Measurements from ENCODE around the gene CD80.

The CD80 gene

DNA sequence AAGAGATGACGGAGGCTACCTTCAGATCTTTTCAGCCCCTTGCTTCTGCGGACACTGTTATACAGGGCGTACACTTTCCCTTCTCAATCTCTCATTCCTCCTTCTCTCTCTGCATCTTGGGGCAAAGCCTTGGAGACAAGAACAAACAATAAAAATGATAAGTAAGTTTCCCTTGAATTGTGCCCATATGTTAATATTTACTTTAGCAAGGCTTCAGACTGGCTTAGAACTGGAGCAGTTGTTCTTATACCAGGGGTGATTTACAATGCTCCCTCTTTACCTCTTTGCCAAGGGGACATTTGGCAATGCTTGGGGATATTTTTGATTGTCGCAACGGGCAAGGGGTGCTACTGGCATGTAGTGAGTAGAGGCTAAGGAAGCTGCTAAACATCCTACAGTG, 31.7 kb downstream of the CD80 start:
- Histone ChIP-seq H3K36me3 (ENCODE audit: insufficient read depth, low read length) (peaks cover 3% of the 10 kb centered on the region; the same call in 1 of the 2 replicates), H2AFZ (ENCODE audit: low read length, unreplicated experiment) (no peak overlapping the region), H3K27ac (ENCODE audit: low read depth, low read length) (no peak overlapping the region), H3K27me3 (ENCODE audit: insufficient read depth, low read length) (no peaks in the 10 kb centered on the region), H3K4me3 (ENCODE audit: low read depth, low read length) (no peak overlapping the region), H3K4me1 (ENCODE audit: control insufficient read depth, insufficient read depth, low read length, unreplicated experiment) (no peaks in the 10 kb centered on the region), H3K79me2 (ENCODE audit: control insufficient read depth, insufficient read depth, low read length, unreplicated experiment) (no peaks in the 10 kb centered on the region)

DNA sequence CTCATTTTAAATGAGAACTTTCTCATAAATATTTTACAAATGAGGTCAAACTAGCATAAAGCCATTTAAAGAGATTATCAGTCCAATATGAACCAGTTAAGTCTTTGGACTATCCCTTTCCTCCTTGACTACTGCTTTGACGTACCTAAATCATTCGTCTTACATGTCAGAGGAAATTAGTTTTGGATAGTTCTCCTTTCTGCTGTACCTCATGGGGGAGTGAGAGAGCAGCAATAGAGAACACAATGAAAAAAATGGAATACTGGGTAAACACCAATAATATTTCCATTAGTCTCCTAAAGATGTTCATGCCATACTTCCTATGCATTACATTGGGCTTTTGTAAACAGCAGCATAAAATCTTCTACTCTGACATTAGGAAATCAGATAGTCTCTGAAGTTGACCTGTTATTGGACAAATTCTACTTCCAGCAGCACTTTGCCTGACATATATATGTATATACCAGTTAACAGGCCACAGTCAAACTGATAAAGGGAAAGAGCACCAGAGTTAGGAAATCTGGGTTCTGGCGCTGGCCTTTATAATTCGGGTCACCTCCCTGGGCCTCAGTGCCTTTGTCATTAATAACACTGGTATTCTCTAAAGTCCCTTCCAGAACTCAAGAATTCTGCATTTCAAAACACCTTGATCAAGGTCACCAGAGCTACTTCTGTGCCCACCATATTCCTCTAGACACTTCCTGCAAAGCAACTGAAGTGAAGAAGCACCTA, 34.3 kb downstream of the CD80 start:
- H2AFZ ChIP-seq (ENCODE audit: low read length, unreplicated experiment) = no peak overlapping the region
- no peak overlapping the region for H3K4me3 ChIP-seq (ENCODE audit: low read depth, low read length)
- no peaks in the 10 kb centered on the region for H3K27me3 ChIP-seq (ENCODE audit: insufficient read depth, low read length)
- peaks cover 13% of the 10 kb centered on the region for H3K36me3 ChIP-seq (ENCODE audit: insufficient read depth, low read length)
- no peaks in the 10 kb centered on the region for H3K79me2 ChIP-seq (ENCODE audit: control insufficient read depth, insufficient read depth, low read length, unreplicated experiment)
- H3K4me1 ChIP-seq (ENCODE audit: control insufficient read depth, insufficient read depth, low read length, unreplicated experiment) = no peaks in the 10 kb centered on the region
- no peak overlapping the region for H3K27ac ChIP-seq (ENCODE audit: low read depth, low read length)

DNA sequence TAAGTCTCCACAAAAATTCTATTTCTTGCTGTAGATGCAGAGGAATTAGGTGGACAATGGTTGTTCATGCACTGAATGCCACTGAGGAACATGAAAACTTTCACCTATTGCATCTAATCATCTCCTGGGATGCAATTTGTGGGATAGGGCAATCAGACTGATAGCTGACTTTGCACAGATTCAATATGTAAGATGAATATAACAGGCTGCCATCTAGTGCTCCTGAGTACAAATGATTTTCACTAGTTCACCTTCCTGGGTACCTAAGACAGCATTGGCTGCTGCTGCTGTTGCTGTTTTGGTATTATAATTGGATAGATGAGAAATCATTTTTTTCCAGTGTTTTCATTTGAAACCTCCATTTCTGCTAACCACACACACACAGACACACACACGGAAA, 41.4 kb downstream of the CD80 start:
- Histone ChIP-seq H3K27ac (ENCODE audit: low read depth, low read length) (no peak overlapping the region), H3K4me3 (ENCODE audit: low read depth, low read length) (no peak overlapping the region), H3K79me2 (ENCODE audit: control insufficient read depth, insufficient read depth, low read length, unreplicated experiment) (no peaks in the 10 kb centered on the region), H2AFZ (ENCODE audit: low read length, unreplicated experiment) (no peak overlapping the region), H3K27me3 (ENCODE audit: insufficient read depth, low read length) (no peaks in the 10 kb centered on the region), H3K4me1 (ENCODE audit: control insufficient read depth, insufficient read depth, low read length, unreplicated experiment) (no peaks in the 10 kb centered on the region), H3K36me3 (ENCODE audit: insufficient read depth, low read length) (peaks cover 61% of the 10 kb centered on the region)

DNA sequence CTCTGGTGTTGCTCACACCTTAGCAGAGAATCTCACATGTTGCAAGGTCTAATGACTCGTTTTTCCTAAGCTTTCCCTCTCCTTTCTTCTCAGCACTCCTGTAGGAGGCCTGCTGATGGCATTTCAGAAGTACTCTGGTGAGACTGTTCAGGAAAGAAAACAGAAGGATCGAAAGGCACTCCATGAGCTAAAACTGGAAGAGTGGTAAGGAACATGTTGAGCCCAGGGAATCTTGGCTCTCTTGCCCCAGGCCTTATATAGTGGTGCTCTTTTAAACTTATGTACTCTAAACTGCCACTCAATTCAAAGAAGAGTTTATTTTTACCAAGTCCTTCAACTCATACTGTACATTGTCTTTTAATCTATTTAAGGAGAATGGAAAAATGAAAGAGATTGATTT, 42.3 kb downstream of the CD80 start:
- no peak overlapping the region for H2AFZ ChIP-seq (ENCODE audit: low read length, unreplicated experiment)
- H3K27ac ChIP-seq (ENCODE audit: low read depth, low read length) = no peak overlapping the region
- H3K4me1 ChIP-seq (ENCODE audit: control insufficient read depth, insufficient read depth, low read length, unreplicated experiment) = no peaks in the 10 kb centered on the region
- H3K79me2 ChIP-seq (ENCODE audit: control insufficient read depth, insufficient read depth, low read length, unreplicated experiment) = no peaks in the 10 kb centered on the region
- peaks cover 65% of the 10 kb centered on the region for H3K36me3 ChIP-seq (ENCODE audit: insufficient read depth, low read length)
- no peaks in the 10 kb centered on the region for H3K27me3 ChIP-seq (ENCODE audit: insufficient read depth, low read length)
- no peak overlapping the region for H3K4me3 ChIP-seq (ENCODE audit: low read depth, low read length)

DNA sequence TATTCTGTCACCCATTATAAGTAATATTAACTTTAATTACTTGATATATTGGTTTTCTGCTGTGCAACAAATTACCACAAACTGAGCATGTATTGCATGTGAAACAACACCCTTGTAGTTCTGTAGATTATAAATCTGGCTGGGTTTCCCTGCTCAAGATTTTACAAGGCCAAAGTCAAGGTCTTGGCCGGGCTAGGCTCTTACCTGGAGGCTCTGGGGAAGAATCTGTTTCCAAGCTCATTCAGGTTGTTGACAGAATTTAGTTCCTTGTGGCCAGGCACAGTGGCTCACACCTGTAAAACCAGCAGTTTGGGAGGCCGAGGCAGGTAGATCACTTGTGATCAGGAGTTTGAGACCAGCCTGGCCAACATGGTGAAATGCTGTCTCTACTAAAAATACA, 44.8 kb downstream of the CD80 start:
- no peaks in the 10 kb centered on the region for H3K27me3 ChIP-seq (ENCODE audit: insufficient read depth, low read length)
- peaks cover 50% of the 10 kb centered on the region for H3K36me3 ChIP-seq (ENCODE audit: insufficient read depth, low read length)

DNA sequence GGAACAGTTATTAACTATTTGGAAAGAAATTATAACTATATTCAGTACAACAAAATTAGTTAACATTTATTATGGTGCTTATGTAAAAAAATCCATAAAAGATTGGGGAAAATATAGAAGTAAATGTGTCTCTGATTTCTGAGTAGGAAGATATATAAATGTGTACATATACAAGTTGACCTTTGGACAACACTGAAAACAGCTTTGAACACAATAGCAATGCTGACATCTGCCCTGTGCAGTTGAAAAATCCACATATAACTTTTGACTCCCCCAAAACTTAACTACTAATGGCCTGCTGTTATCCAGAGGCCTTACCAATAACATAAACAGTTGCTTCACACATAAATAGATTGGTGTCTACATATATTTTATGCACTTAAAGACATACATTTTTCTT, 48.7 kb downstream of the CD80 start:
- H3K36me3 ChIP-seq (ENCODE audit: insufficient read depth, low read length) = peaks cover 26% of the 10 kb centered on the region
- no peak overlapping the region for H3K27ac ChIP-seq (ENCODE audit: low read depth, low read length)

More for the DNA sequence above, 44.8 kb downstream of the CD80 start:
- no peaks in the 10 kb centered on the region for H3K4me1 ChIP-seq (ENCODE audit: control insufficient read depth, insufficient read depth, low read length, unreplicated experiment)
- no peaks in the 10 kb centered on the region for H3K79me2 ChIP-seq (ENCODE audit: control insufficient read depth, insufficient read depth, low read length, unreplicated experiment)
- H2AFZ ChIP-seq (ENCODE audit: low read length, unreplicated experiment) = no peak overlapping the region
- no peak overlapping the region for H3K4me3 ChIP-seq (ENCODE audit: low read depth, low read length)
- no peak overlapping the region for H3K27ac ChIP-seq (ENCODE audit: low read depth, low read length)

DNA sequence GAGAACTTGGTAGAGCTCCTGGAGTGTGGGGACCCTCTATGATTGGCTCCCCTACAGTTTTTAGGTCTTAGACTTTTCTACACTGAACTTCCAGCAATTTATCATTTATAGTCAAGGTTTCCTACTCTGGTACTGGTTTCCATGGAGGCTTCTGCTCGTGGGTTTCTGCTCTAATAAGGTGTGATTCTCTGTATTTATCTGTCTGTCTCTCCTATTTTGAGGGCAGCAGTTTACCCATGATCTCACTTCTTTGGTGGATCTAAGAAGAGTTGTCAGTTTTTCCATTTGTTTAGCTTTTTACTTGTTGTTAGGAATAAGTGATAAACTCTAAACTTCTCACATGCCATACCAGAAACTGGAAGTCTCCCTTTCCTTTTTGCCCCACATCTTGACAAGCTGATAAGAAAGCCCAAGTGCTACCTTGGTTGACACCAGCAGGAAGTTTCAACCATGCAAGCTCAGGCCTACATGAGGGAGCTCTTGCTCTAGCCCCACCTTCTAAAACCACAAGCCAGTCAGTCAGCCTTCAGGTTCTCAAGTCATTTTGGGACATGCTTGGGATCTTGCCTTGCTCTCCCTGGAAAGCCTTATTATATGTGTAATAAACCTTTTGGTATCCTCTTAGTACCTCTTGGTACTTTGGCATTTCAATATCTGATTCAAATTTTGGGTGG, 51.1 kb downstream of the CD80 start:
- Histone ChIP-seq H3K27ac (ENCODE audit: low read depth, low read length) (no peak overlapping the region), H3K4me3 (ENCODE audit: low read depth, low read length) (no peak overlapping the region), H3K27me3 (ENCODE audit: insufficient read depth, low read length) (no peaks in the 10 kb centered on the region), H3K4me1 (ENCODE audit: control insufficient read depth, insufficient read depth, low read length, unreplicated experiment) (peaks cover 3% of the 10 kb centered on the region), H2AFZ (ENCODE audit: low read length, unreplicated experiment) (no peak overlapping the region), H3K79me2 (ENCODE audit: control insufficient read depth, insufficient read depth, low read length, unreplicated experiment) (peaks cover 7% of the 10 kb centered on the region), H3K36me3 (ENCODE audit: insufficient read depth, low read length) (peaks cover 17% of the 10 kb centered on the region; the same call in 1 of the 2 replicates)

More for the DNA sequence above, 48.7 kb downstream of the CD80 start:
- no peak overlapping the region for H2AFZ ChIP-seq (ENCODE audit: low read length, unreplicated experiment)
- H3K4me3 ChIP-seq (ENCODE audit: low read depth, low read length) = no peak overlapping the region
- H3K4me1 ChIP-seq (ENCODE audit: control insufficient read depth, insufficient read depth, low read length, unreplicated experiment) = peaks cover 3% of the 10 kb centered on the region
- no peaks in the 10 kb centered on the region for H3K27me3 ChIP-seq (ENCODE audit: insufficient read depth, low read length)
- peaks cover 7% of the 10 kb centered on the region for H3K79me2 ChIP-seq (ENCODE audit: control insufficient read depth, insufficient read depth, low read length, unreplicated experiment)

DNA sequence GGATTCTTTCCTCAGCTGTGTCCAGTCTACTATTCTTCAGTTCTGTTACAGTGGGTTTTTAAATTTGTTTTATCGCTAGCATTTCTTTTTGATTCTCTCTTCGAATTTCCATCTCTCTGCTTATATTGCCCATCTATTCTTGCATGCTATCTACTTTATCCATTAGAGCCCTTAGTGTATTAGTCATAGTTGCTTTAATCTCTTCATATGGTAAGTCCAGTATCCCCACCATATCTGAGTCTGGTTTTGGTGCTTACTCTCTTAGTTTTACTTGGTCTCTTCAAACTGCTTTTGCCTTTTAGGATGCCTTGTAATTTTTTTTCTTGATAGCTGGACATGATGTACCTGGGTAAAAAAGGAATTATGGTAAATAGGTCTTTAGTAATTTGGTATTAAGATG, 52.0 kb downstream of the CD80 start:
- H2AFZ ChIP-seq (ENCODE audit: low read length, unreplicated experiment) = no peak overlapping the region
- peaks cover 7% of the 10 kb centered on the region for H3K79me2 ChIP-seq (ENCODE audit: control insufficient read depth, insufficient read depth, low read length, unreplicated experiment)
- peaks cover 3% of the 10 kb centered on the region for H3K4me1 ChIP-seq (ENCODE audit: control insufficient read depth, insufficient read depth, low read length, unreplicated experiment)
- H3K27me3 ChIP-seq (ENCODE audit: insufficient read depth, low read length) = no peaks in the 10 kb centered on the region
- peak overlapping the region; percentile 72; the same call in 1 of the 2 replicates for H3K4me3 ChIP-seq (ENCODE audit: low read depth, low read length)
- H3K27ac ChIP-seq (ENCODE audit: low read depth, low read length) = no peak overlapping the region
- peaks cover 11% of the 10 kb centered on the region; the same call in 1 of the 2 replicates for H3K36me3 ChIP-seq (ENCODE audit: insufficient read depth, low read length)

DNA sequence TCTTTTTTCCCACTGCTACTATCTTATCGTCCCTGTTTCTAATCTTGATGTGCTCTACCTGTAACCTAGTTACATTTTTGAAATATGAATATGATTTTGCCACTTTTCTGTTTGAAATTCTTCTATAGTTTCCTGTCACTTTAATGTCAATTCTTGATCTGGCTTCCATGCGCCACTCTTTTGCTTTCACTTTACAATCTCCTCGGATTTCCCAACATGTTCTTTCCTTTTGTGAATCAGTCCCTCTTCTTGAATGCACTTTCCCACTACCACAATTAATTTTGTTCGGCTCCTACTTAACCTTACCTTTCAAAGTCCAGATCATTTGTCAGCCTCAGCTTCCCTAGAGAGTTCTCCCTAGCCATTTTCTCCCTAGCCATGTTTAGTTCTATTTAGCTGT, 52.8 kb downstream of the CD80 start:
- no peaks in the 10 kb centered on the region for H3K27me3 ChIP-seq (ENCODE audit: insufficient read depth, low read length)
- H3K27ac ChIP-seq (ENCODE audit: low read depth, low read length) = peak overlapping the region; percentile 20; the same call in 1 of the 2 replicates
- peak overlapping the region; percentile 72 for H3K4me3 ChIP-seq (ENCODE audit: low read depth, low read length)
- H2AFZ ChIP-seq (ENCODE audit: low read length, unreplicated experiment) = no peak overlapping the region
- H3K79me2 ChIP-seq (ENCODE audit: control insufficient read depth, insufficient read depth, low read length, unreplicated experiment) = peaks cover 9% of the 10 kb centered on the region
- peaks cover 3% of the 10 kb centered on the region for H3K4me1 ChIP-seq (ENCODE audit: control insufficient read depth, insufficient read depth, low read length, unreplicated experiment)
- peaks cover 14% of the 10 kb centered on the region; the same call in 1 of the 2 replicates for H3K36me3 ChIP-seq (ENCODE audit: insufficient read depth, low read length)

DNA sequence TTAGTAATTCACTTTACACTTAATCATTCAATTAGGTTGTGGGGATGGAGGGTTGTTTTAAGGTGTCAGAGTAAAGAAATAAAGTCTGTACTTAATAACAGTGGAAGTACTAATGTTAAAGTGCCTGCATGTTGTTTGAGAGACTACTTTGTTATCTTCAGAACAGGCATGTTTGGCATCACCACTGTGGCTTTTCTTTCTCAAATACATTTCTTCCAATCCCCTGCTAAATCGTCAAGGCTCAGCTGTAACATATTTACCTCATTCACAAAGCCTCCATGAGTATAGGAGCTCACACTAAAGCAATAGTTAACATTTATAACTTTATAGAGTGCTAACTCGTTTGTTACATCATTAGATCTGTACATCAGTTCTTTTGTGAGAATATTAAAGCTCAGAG, 58.5 kb downstream of the CD80 start:
- Histone ChIP-seq H3K4me3 (ENCODE audit: low read depth, low read length) (peak overlapping the region; percentile 96), H3K79me2 (ENCODE audit: control insufficient read depth, insufficient read depth, low read length, unreplicated experiment) (peaks cover 35% of the 10 kb centered on the region)

DNA sequence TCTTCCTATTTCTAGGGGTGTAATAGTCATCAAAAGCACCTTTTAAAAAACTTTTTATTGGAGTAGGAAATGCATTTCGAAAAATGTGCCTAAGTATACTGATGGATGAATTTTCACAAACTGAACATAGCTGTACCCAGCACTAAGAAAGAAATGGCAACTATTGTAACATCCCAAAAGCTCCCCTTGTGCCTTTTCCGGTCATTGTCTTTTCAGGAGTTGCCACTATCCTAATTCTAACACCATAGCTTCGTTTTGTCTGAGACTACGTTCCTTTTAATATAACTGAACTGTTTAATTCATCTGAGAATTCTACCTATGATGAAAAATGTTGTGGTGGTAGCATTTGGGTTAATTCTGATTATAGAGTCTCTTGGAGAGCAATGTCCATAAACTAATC, 59.1 kb downstream of the CD80 start:
- peaks cover 28% of the 10 kb centered on the region for H3K4me1 ChIP-seq (ENCODE audit: control insufficient read depth, insufficient read depth, low read length, unreplicated experiment)
- peaks cover 35% of the 10 kb centered on the region for H3K79me2 ChIP-seq (ENCODE audit: control insufficient read depth, insufficient read depth, low read length, unreplicated experiment)
- H2AFZ ChIP-seq (ENCODE audit: low read length, unreplicated experiment) = peak overlapping the region; percentile 59
- H3K36me3 ChIP-seq (ENCODE audit: insufficient read depth, low read length) = peaks cover 8% of the 10 kb centered on the region; the same call in 1 of the 2 replicates
- H3K27ac ChIP-seq (ENCODE audit: low read depth, low read length) = no peak overlapping the region; the same call in 1 of the 2 replicates
- no peaks in the 10 kb centered on the region for H3K27me3 ChIP-seq (ENCODE audit: insufficient read depth, low read length)
- peak overlapping the region; percentile 96 for H3K4me3 ChIP-seq (ENCODE audit: low read depth, low read length)

More for the DNA sequence above, 58.5 kb downstream of the CD80 start:
- no peak overlapping the region for H3K27ac ChIP-seq (ENCODE audit: low read depth, low read length)
- H3K27me3 ChIP-seq (ENCODE audit: insufficient read depth, low read length) = no peaks in the 10 kb centered on the region
- peak overlapping the region; percentile 10 for H2AFZ ChIP-seq (ENCODE audit: low read length, unreplicated experiment)
- H3K36me3 ChIP-seq (ENCODE audit: insufficient read depth, low read length) = peaks cover 8% of the 10 kb centered on the region; the same call in 1 of the 2 replicates
- H3K4me1 ChIP-seq (ENCODE audit: control insufficient read depth, insufficient read depth, low read length, unreplicated experiment) = peaks cover 28% of the 10 kb centered on the region
